ENCODE data around the gene RNF115.
"Not testable (repeated sequence)": the region's sequence is repeated elsewhere in the genome, so short reads cannot be mapped to it uniquely, and the experiment has no call there.

RNF115 gene

GRCh38 chr1:145792484-145792883, 31.4 kb downstream of the RNF115 start:
- no peak for DNase-seq (ENCODE audit: low spot score)

GRCh38 chr1:145791860-145792259, 32.0 kb downstream of the RNF115 start:
- not testable (repeated sequence) for DNase-seq (ENCODE audit: low spot score)

More at GRCh38 chr1:145792484-145792883, 31.4 kb downstream of the RNF115 start:
- TF ChIP-seq CTCF (IDR thresholded peaks at IDR 0.05; ENCODE audit: extremely low read depth, missing control alignments) = no peak

GRCh38 chr1:145788580-145788979, 35.3 kb downstream of the RNF115 start:
- no peak for TF ChIP-seq CTCF (IDR thresholded peaks at IDR 0.05; ENCODE audit: extremely low read depth, missing control alignments)
- DNase-seq (ENCODE audit: low spot score) = no peak

GRCh38 chr1:145786271-145786670, 37.6 kb downstream of the RNF115 start:
- no peak for DNase-seq (ENCODE audit: low spot score)
- no peak for TF ChIP-seq CTCF (IDR thresholded peaks at IDR 0.05; ENCODE audit: extremely low read depth, missing control alignments)

- no peak for TF ChIP-seq CTCF (IDR thresholded peaks at IDR 0.05; ENCODE audit: extremely low read depth, missing control alignments)
- DNase-seq (ENCODE audit: low spot score) = no peak
These were observed 38.3 kb downstream of the RNF115 start for GRCh38 chr1:145785547-145785946.

GRCh38 chr1:145784409-145784808, 39.5 kb downstream of the RNF115 start:
- DNase-seq (ENCODE audit: low spot score) = no peak
- no peak for TF ChIP-seq CTCF (IDR thresholded peaks at IDR 0.05; ENCODE audit: extremely low read depth, missing control alignments)

- TF ChIP-seq CTCF (IDR thresholded peaks at IDR 0.05; ENCODE audit: extremely low read depth, missing control alignments) = no peak
These were observed 41.4 kb downstream of the RNF115 start for GRCh38 chr1:145782272-145783099.

GRCh38 chr1:145778146-145778540, 45.8 kb downstream of the RNF115 start:
- DNase-seq (ENCODE audit: low spot score) = no peak

More at GRCh38 chr1:145782272-145783099, 41.4 kb downstream of the RNF115 start:
- DNase-seq (ENCODE audit: low spot score) = no peak

More at GRCh38 chr1:145778146-145778540, 45.8 kb downstream of the RNF115 start:
- TF ChIP-seq CTCF (IDR thresholded peaks at IDR 0.05; ENCODE audit: extremely low read depth, missing control alignments) = no peak
